Measurements from ENCODE around the gene ALMS1. TPM values are rescaled to one million over a fixed set of nuclear protein-coding genes. Genes with fewer than 3 reads are reported as not detected.
"Not testable (repeated sequence)": the region's sequence is repeated elsewhere in the genome, so short reads cannot be mapped to it uniquely, and the experiment has no call there.

Gene ALMS1
- total RNA-seq, 4 donors from 2014 or later = 38.0 to 57.3 (median 49.8) TPM

DNA sequence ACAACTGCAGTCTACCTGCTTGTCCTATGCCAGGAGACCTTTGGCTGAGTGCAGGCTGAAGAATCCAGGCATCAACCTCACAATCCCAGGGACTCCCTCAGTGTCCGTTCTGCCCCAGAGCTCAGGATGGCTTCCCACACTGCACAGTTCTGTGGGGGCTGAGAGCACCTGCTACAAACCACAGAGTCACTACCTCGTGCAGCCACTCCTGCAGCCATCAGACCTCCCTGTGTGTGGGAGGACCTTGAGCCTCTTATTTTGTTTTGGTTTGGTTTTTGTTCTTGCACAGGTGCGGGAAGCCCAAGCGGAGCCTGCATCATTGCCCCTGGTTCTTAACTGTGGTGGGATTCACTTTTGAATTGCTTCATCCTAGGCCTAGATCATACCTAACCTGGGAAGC, 225.6 kb downstream of the ALMS1 start:
- Histone ChIP-seq H3K36me3 (peaks cover 0 to 60% (median 0%) of the 10 kb centered on the region in 3 donors), H3K27me3 (no peaks in the 10 kb centered on the region), H3K4me1 (no peaks in the 10 kb centered on the region), H3K9me3 (no peaks in the 10 kb centered on the region), H3K4me3 (no peak overlapping the region), H3K27ac (no peak overlapping the region)
- 73 to 74% methylated on average over 4 of the region's 4 CpGs for WGBS, 2 donors
- DNase-seq (ENCODE audit: low spot score in 2 of 2) = no peak
- no peak for TF ChIP-seq POLR2A (IDR thresholded peaks at IDR 0.05)
- TF ChIP-seq EP300 (IDR thresholded peaks at IDR 0.05) = no peak
- TF ChIP-seq, protein P1, sequence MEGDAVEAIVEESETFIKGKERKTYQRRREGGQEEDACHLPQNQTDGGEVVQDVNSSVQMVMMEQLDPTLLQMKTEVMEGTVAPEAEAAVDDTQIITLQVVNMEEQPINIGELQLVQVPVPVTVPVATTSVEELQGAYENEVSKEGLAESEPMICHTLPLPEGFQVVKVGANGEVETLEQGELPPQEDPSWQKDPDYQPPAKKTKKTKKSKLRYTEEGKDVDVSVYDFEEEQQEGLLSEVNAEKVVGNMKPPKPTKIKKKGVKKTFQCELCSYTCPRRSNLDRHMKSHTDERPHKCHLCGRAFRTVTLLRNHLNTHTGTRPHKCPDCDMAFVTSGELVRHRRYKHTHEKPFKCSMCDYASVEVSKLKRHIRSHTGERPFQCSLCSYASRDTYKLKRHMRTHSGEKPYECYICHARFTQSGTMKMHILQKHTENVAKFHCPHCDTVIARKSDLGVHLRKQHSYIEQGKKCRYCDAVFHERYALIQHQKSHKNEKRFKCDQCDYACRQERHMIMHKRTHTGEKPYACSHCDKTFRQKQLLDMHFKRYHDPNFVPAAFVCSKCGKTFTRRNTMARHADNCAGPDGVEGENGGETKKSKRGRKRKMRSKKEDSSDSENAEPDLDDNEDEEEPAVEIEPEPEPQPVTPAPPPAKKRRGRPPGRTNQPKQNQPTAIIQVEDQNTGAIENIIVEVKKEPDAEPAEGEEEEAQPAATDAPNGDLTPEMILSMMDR (IDR thresholded peaks at IDR 0.05) = no peak

DNA sequence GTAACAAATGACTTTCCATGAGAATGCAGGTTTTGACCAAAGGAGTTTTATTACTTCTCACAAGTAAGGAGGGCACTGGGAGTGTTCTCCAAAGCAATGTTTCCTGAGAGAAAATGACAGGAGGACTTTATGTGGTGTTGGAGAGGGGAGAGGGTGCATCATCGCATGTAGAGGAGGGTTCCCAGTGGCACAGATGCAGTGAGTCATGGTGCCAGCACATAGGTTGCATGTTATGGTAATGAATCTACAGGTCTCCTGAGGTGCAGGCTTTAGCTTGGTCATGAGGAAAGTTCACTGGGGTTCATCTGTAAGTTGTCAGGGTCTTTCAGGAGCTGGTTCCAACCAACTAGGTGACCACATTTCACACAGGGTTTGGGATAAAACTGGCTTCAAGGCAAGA, 226.2 kb downstream of the ALMS1 start:
- no peak overlapping the region for H3K27ac ChIP-seq
- no peaks in the 10 kb centered on the region for H3K4me1 ChIP-seq
- no peaks in the 10 kb centered on the region for H3K9me3 ChIP-seq
- no peaks in the 10 kb centered on the region for H3K27me3 ChIP-seq
- no peak for DNase-seq (ENCODE audit: low spot score in 2 of 2)
- WGBS, 2 donors = 75 to 100% methylated on average over 1 of the region's 1 CpG
- no peak overlapping the region for H3K4me3 ChIP-seq
- no peak for TF ChIP-seq POLR2A (IDR thresholded peaks at IDR 0.05)
- peaks cover 0 to 53% (median 0%) of the 10 kb centered on the region in 3 donors for H3K36me3 ChIP-seq

DNA sequence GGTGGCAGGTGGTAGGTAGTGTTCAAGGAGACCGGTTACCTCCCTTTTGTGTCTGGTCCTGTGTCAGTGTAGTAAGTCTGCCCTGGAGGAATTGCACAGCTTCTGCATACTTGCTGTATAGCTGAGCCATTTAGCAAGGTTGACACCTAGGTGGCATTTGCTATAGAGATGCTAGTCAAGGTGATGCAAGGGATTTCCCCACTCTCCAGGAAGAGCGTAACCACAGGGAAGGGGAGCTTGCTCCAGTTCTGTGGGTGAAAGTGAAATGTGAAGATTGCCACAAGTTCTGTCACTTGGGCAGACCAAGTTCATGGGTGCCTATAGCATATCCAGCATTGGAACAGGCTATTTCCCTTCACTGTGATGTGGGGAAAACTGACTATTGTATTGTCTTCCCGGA, 228.5 kb downstream of the ALMS1 start:
- peaks cover 0 to 39% (median 0%) of the 10 kb centered on the region in 3 donors for H3K36me3 ChIP-seq
- WGBS, 2 donors = 90 to 98% methylated on average over 3 of the region's 3 CpGs
- no peaks in the 10 kb centered on the region for H3K9me3 ChIP-seq
- no peak overlapping the region for H3K4me3 ChIP-seq
- H3K27ac ChIP-seq = no peak overlapping the region
- DNase-seq (ENCODE audit: low spot score in 2 of 2) = no peak
- TF ChIP-seq EP300 (IDR thresholded peaks at IDR 0.05) (no peak), POLR2A (IDR thresholded peaks at IDR 0.05) (no peak)
- TF ChIP-seq, protein P1 (IDR thresholded peaks at IDR 0.05) = no peak
- no peaks in the 10 kb centered on the region for H3K4me1 ChIP-seq
- H3K27me3 ChIP-seq = no peaks in the 10 kb centered on the region

DNA sequence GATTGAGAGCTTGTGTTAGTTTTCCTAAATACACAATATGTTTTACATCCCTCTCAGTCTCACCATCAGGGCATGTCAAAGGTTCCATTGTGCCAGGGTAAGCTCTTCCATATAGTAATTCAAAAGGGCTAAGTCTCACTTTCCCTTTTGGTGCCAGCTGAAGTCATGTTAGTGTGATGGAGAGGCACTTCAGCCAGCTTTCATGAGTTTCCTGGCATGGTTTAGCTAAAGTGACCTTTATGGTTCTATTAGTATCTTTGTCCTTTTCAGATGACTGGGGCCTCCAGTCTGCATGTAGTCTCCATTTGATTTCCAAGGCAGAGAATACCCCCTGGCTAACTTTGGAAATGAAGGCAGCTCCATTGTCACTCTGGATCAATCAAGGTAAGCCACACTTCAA, 229.4 kb downstream of the ALMS1 start:
- no peak for TF ChIP-seq EP300 (IDR thresholded peaks at IDR 0.05)
- TF ChIP-seq POLR2A (IDR thresholded peaks at IDR 0.05) = no peak
- TF ChIP-seq, protein P1 (IDR thresholded peaks at IDR 0.05) = no peak
- Histone ChIP-seq H3K36me3 (peaks cover 0 to 30% (median 0%) of the 10 kb centered on the region in 3 donors), H3K4me3 (no peak overlapping the region), H3K9me3 (no peaks in the 10 kb centered on the region), H3K27me3 (no peaks in the 10 kb centered on the region), H3K4me1 (no peaks in the 10 kb centered on the region), H3K27ac (no peak overlapping the region)
- DNase-seq (ENCODE audit: low spot score in 2 of 2) = no peak

DNA sequence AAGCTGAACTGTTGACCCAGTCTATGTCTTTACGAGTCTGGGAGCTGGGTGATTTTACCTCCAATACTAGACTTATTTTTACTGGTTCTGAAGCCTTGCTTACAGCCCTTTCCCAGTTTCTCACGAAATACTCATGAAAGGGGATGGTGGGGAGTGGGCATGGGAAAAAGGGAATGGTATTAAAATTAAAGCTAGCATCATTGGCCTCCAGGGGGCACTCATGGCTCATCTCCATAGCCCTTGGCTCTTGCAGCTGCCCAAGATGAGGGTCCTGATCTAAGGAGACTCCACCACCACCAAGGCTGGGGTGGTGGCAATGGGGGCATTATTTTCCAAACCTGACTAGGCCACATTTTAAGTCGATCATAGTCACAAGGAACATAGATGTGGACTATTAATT, 234.3 kb downstream of the ALMS1 start:
- H3K9me3 ChIP-seq; H3K27ac ChIP-seq; H3K27me3 ChIP-seq; H3K4me1 ChIP-seq; H3K36me3 ChIP-seq; DNase-seq (ENCODE audit: low spot score in 2 of 2); H3K4me3 ChIP-seq: not testable (repeated sequence)
- WGBS, 2 donors = 53 to 67% methylated on average over 3 of the region's 3 CpGs

DNA sequence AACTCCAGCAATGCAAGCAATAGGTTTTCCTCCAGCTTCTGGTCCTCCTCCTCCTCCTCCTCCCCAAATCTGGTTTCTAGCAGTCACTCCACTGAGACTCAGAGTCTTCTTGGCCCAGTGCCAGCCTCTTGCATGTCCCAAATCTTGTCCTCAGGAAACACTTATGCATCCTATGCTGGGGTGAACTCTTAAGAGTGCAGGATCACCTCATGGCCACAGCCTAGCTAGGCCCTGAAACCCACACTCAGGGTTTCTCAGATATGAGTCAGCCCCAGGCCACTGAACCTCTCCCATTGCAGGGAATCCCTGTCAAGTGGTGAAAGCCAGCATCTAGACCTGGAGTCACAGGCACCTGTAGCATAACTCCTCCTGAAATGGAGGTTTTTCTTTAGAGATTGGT, 238.4 kb downstream of the ALMS1 start:
- H3K27me3 ChIP-seq; DNase-seq (ENCODE audit: low spot score in 2 of 2); H3K4me3 ChIP-seq; H3K36me3 ChIP-seq; H3K27ac ChIP-seq; H3K9me3 ChIP-seq; H3K4me1 ChIP-seq: not testable (repeated sequence)

DNA sequence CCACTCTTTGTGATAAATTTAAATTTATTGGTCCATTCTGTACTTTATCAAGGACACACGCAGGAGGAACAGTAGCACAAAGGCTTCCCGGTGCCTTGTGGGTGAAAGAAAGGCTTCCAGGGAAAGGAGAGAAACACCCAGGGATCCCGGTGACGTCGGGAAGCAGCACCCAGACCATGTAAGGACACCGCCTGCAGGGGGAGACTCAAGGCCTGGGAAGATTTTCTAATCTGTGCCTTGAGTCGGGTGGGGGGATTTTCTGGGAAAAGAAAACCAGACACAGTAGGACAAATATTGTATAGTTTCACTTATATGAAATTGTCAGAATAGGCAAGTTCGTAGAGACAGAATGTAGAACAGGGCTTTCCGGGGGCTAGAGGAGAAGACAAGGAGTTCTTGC, 239.0 kb downstream of the ALMS1 start:
- not testable (repeated sequence) for H3K27me3 ChIP-seq; DNase-seq (ENCODE audit: low spot score in 2 of 2); H3K9me3 ChIP-seq; H3K36me3 ChIP-seq; H3K27ac ChIP-seq; H3K4me1 ChIP-seq; H3K4me3 ChIP-seq
- 51 to 65% methylated on average over 5 to 9 of the region's 9 CpGs for WGBS, 2 donors

DNA sequence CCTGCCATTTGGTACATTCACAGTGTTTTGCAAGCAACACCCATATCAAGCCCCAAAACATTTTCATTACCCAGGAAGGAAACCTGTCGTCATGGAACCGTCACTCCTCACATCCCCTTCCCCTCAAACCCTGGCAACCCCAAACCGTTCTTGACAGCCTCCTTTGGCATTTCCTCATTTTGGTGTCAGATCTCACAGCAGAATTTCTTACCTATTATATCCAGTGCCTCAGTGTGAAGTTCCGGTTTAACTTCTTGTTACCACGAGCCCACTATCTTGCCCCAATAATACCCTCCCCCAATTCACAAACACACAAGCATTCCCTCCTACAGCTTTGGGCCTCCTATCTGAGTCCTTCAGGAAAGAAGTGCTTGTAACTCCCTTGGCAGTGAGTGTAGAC, 240.6 kb downstream of the ALMS1 start:
- not testable (repeated sequence) for H3K4me3 ChIP-seq; H3K36me3 ChIP-seq; H3K4me1 ChIP-seq; H3K9me3 ChIP-seq; H3K27me3 ChIP-seq; H3K27ac ChIP-seq; DNase-seq (ENCODE audit: low spot score in 2 of 2)
- WGBS, 2 donors = 55 to 60% methylated on average over 5 of the region's 5 CpGs

DNA sequence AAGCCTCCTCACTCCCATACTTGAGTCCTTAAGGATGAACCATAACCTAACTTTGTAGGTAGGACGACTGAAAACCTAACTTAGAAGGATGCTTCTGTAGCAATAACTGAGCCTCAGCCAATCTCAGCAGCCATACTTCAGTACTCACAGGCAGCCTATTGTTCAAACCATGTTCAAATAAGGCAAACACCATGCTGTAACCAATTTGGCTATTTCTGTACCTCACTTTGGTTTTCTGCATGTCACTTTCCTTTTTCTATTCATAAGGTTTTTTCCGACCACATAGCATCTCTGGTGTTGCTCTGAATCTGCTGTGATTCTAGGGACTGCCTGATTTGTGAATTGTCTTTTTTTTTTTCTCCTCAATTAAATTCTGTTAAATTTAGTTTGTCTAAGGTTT, 242.9 kb downstream of the ALMS1 start:
- H3K9me3 ChIP-seq; H3K36me3 ChIP-seq; H3K27ac ChIP-seq; H3K4me3 ChIP-seq; H3K27me3 ChIP-seq; H3K4me1 ChIP-seq; DNase-seq (ENCODE audit: low spot score in 2 of 2): not testable (repeated sequence)
- WGBS, 2 donors = 75 to 83% methylated on average over 2 of the region's 2 CpGs
